HG03565 (cell line): ENCODE results near the gene STIL.
"Not testable (repeated sequence)": the region's sequence is repeated elsewhere in the genome, so short reads cannot be mapped to it uniquely, and the experiment has no call there.

Source experiments
- ATAC-seq: cut with Tn5 transposase; IDR thresholded peaks from one replicate; pipeline ENCODE4 v1.9.1; 2021; ENCODE audit warnings: mild to moderate bottlenecking, moderate library complexity; ENCODE audit not compliant: unreplicated experiment

The STIL gene

GRCh38 chr1:47323599-47324031, 9.7 kb upstream of the STIL start:
- no peak for ATAC-seq

- not testable (repeated sequence) for ATAC-seq
Measured at GRCh38 chr1:47319968-47320367, 6.0 kb upstream of the STIL start.

- no peak for ATAC-seq
Measured at GRCh38 chr1:47317841-47318240, 3.9 kb upstream of the STIL start.

GRCh38 chr1:47309427-47309826, 4.5 kb downstream of the STIL start:
- no peak for ATAC-seq

- no peak for ATAC-seq
Measured at GRCh38 chr1:47302472-47302871, 11.5 kb downstream of the STIL start.

GRCh38 chr1:47298025-47298699, 15.8 kb downstream of the STIL start:
- no peak for ATAC-seq

GRCh38 chr1:47295579-47295978, 18.4 kb downstream of the STIL start:
- no peak for ATAC-seq

GRCh38 chr1:47294863-47295262, 19.1 kb downstream of the STIL start:
- ATAC-seq, result not testable (repeated sequence)

GRCh38 chr1:47288116-47288515, 25.8 kb downstream of the STIL start:
- ATAC-seq, result not testable (repeated sequence)

- ATAC-seq, result no peak
Measured at GRCh38 chr1:47280142-47280541, 33.8 kb downstream of the STIL start.

- ATAC-seq, result no peak
Measured at GRCh38 chr1:47276850-47277249, 37.1 kb downstream of the STIL start.

GRCh38 chr1:47275811-47276210, 38.1 kb downstream of the STIL start:
- not testable (repeated sequence) for ATAC-seq

- ATAC-seq, result not testable (repeated sequence)
Measured at GRCh38 chr1:47265529-47265928, 48.4 kb downstream of the STIL start.

- ATAC-seq, result no peak
Measured at GRCh38 chr1:47262787-47263413, 51.0 kb downstream of the STIL start.

GRCh38 chr1:47257224-47257623, 56.7 kb downstream of the STIL start:
- ATAC-seq, result no peak

GRCh38 chr1:47252795-47253194, 61.2 kb downstream of the STIL start:
- ATAC-seq, result no peak

- no peak for ATAC-seq
Measured at GRCh38 chr1:47252369-47252768, 61.6 kb downstream of the STIL start.

GRCh38 chr1:47249755-47250154, 64.2 kb downstream of the STIL start:
- ATAC-seq, result no peak

- ATAC-seq, result no peak
Measured at GRCh38 chr1:47244339-47244862, 69.5 kb downstream of the STIL start.

- no peak for ATAC-seq
Measured at GRCh38 chr1:47243910-47244309, 70.0 kb downstream of the STIL start.

- no peak for ATAC-seq
Measured at GRCh38 chr1:47241114-47242113, 72.5 kb downstream of the STIL start.
